Inferior parietal cortex (tissue), 1 donor: ENCODE results near the gene ADAMTS14.
"Not testable (repeated sequence)": the region's sequence is repeated elsewhere in the genome, so short reads cannot be mapped to it uniquely, and the experiment has no call there.

Source experiments
- DNase-seq: peaks from one replicate; pipeline ENCODE4 v3.0.0-alpha.2; 2016; ENCODE audit errors: extremely low spot score

ADAMTS14 gene, protein sequence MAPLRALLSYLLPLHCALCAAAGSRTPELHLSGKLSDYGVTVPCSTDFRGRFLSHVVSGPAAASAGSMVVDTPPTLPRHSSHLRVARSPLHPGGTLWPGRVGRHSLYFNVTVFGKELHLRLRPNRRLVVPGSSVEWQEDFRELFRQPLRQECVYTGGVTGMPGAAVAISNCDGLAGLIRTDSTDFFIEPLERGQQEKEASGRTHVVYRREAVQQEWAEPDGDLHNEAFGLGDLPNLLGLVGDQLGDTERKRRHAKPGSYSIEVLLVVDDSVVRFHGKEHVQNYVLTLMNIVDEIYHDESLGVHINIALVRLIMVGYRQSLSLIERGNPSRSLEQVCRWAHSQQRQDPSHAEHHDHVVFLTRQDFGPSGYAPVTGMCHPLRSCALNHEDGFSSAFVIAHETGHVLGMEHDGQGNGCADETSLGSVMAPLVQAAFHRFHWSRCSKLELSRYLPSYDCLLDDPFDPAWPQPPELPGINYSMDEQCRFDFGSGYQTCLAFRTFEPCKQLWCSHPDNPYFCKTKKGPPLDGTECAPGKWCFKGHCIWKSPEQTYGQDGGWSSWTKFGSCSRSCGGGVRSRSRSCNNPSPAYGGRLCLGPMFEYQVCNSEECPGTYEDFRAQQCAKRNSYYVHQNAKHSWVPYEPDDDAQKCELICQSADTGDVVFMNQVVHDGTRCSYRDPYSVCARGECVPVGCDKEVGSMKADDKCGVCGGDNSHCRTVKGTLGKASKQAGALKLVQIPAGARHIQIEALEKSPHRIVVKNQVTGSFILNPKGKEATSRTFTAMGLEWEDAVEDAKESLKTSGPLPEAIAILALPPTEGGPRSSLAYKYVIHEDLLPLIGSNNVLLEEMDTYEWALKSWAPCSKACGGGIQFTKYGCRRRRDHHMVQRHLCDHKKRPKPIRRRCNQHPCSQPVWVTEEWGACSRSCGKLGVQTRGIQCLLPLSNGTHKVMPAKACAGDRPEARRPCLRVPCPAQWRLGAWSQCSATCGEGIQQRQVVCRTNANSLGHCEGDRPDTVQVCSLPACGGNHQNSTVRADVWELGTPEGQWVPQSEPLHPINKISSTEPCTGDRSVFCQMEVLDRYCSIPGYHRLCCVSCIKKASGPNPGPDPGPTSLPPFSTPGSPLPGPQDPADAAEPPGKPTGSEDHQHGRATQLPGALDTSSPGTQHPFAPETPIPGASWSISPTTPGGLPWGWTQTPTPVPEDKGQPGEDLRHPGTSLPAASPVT

DNA sequence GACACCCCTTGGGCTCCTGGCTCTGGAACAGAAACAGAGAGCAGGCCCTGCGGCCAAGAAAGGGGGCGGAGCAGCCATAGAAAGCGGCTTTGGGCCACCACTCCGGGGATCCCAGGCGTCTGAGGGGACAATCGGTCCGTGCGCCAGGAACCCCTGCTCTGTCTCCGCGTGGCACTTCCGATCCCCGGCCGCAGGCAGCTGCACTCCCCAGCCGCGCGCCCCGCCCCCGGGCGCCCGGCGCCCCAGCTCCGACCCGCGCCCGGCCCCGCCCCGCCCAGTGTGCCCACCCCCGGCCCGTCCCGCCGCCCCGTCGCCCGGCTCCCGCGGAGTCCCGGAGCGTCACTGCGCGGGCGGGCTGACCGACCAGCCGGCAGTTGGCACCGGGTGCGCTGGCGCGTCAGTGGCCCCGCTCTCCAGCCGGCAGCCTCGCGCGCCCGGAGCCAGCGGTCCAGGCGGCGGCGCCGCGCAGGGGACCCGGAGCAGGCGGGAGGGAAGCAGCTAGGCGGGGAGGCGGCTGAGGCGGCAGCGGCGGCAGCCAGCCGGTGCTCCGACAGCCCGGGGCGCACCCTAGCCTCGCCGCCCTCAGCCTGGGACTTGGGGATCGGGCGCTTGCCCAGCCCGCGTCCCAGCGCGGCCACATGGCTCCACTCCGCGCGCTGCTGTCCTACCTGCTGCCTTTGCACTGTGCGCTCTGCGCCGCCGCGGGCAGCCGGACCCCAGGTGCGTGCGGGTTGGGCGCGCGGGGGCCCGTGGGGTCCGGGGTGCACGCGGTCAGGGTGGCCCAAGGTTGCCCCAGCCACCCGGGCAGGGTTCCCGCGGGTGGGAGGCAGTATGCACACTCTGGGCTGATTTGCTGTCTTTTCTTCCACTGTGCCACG lies at the start of gene ADAMTS14:
ADAMTS14 (plus strand) TSS at position 342 of the 878 bp plus-strand sequence; CDS start at position 639, 297 bp downstream.
- no peak for DNase-seq

DNA sequence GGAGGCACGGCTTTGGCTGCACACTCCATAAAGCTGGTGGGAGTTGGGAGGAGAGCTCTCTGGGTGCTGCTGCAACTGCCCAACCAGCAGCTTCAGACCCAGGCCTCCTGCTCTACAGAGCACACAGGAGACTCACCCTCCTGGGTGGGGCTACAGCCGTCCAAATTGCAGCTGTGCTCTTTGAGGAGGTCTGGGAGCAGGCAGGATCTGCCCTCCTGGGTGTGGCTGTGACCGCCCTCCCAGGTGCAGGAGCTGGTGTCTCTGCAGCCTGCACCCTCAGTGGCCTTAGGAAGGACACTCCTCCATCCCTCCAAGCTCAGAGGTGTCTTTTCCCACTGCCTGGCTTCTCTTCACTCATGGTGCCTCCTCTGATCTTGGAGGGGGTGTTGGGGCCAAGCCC lies 49.8 kb upstream of the ADAMTS14 start:
- no peak for DNase-seq

DNA sequence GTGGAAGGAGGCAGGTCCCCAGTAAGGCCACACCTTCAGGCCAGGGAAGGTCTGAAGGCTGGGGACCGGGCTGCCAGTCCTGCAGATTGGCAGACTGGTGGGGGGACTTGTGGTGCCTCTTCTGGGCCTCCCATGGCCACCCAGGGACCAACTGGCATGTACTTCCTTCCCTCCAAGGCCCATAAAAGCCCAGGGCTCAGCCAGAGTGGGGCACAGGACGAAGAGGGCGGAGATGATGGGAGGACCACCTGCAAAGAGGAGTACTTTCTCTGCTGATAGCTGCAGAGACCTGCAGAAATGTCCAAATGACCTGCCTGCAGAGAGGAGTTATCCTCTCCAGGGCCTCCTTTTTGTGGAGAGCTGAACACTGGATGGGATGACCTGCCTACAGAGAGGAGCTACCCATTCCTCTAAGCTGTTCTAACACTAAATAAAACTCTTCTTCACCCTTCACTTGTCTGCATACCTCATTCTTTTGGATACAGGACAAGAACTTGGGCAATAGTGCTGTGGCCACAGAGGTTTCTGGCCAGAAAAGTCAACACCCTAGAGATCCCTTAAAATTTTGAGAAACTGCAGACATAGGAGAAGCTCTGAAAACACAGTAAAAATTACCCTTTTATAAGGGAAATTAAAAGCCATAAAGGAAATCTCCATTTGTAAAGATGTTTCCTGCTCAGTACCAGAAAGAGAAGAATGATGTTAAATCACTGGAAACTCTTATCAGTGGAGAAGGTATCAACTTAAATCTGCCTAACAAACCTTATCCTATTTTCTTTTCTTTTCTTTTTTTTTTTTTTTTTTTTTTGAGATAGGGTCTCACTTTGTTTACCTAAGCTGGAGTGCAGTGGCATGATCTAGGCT lies 49.1 kb upstream of the ADAMTS14 start:
- DNase-seq: no peak

DNA sequence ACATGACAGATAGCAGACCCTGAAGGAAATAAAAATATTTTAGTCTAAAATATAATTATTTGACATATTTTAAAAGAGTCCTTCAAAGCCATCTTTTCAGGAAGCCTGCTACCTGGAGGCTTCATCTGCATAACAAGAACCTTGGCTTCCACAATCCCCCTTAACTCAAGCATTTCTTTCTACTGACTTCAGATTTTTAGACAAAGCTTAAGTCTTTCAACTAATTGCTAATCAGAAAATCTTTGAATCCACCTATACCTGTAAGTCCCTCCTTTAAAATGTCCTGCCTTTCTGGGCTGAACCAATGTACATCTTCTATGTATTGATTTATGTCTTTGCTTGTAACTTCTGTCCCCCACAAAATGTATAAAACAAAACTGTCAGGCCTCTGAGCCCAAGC lies 46.2 kb upstream of the ADAMTS14 start:
- DNase-seq: no peak

DNA sequence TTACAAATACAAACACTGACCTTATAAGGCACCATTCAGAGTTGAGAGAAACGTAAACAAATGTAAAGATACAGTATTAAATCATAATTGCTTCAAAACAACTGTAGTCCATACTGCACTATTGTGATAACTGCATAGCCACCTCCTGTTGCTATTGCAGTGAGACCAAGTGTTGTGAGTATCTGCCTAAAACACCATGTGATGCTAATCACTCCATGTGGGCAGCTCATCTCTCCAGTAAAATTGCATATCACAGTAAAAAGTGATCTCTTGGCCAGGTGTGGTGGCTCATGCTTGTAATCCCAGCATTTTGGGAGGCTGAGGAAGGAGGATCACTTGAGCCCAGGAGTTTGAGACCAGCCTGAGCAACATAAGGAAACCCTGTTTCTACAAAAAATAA lies 43.0 kb upstream of the ADAMTS14 start:
- no peak for DNase-seq

DNA sequence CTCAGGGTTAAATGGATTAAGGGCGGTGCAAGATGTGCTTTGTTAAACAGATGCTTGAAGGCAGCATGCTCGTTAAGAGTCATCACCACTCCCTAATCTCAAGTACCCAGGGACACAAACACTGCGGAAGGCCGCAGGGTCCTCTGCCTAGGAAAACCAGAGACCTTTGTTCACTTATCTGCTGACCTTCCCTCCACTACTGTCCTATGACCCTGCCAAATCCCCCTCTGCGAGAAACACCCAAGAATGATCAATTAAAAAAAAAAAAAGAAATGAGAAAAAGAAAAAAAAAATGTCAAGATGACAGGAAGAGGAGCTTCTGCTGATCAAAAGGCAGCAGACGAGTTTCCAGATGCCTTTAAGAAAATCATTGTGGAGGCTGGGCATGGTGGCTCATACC lies 40.6 kb upstream of the ADAMTS14 start:
- DNase-seq: not testable (repeated sequence)

DNA sequence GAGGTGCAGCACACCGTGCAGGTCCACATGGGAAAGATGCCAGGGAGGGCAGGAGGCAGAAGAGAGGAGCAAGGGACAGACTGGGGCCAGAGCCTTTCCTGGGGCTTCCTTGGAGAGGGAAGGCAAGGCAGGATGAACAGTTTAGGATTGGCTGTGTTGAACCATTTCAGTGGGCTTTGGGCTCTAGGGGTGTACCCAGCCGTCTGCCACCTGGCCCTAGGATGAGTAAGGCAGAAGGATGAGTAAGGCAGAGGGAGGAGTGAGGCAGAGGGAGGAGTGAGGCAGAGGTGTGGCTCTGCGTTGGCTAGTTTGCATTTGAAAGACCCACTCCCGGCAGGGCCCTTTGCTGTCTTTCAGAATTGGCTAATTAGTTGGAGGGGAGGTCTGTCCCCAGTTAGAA lies 38.3 kb upstream of the ADAMTS14 start:
- DNase-seq: no peak

DNA sequence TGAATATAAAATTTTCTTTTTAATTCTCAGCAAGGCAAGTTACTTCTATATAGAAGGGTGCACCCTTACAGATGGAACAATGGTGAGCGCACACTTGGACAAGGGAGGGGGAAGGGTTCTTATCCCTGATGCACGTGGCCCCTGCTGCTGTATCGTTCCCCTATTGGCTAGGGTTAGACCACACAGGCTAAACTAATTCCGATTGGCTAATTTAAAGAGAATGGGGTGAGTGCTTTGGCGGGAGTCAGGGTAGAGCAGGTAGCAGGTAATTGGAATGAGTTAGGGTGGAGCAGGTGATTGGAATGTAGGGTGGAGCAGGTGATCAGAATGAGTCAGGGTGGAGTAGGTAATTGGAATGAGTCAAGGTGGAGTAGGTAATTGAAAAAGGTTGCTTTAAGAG lies 37.8 kb upstream of the ADAMTS14 start:
- not testable (repeated sequence) for DNase-seq

DNA sequence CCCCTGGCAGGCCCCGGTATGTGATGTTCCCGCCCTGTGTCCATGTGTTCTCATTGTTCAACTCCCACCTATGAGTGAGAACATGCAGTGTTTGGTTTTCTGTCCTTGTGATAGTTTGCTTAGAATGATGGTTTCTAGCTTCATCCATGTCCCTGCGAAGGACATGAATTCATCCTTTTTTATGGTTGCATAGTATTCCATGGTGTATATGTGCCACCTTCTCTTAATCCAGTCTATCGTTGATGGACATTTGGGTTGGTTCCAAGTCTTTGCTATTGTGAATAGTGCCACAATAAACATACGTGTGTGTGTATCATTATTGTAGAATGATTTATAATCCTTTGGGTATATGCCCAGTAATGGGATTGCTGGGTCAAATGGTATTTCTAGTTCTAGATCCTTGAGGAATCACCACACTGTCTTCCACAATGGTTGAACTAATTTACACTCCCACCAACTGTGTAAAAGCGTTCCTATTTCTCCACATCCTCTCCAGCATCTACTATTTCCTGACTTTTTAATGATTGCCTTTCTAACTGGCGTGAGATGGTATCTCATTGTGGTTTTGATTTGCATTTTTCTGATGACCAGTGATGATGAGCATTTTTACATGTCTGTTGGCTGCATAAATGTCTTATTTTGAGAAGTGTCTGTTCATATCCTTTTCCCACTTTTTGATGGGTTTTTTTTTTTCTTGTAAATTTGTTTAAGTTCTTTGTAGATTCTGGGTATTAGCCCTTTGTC lies 32.5 kb upstream of the ADAMTS14 start:
- DNase-seq: not testable (repeated sequence)

DNA sequence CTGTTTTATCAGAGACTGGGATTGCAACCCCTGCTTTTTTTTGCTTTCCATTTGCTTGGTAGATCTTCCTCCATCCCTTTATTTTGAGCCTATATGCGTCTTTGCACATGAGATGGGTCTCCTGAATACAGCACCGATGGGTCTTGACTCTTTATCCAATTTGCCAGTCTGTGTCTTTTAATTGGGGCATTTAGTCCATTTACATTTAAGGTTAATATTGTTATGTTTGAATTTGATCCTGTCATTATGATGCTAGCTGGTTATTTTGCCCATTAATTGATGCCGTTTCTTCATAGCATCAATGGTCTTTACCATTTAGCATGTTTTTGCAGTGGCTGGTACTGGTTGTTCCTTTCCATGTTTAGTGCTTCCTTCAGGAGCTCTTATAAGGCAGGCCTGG lies 29.0 kb upstream of the ADAMTS14 start:
- DNase-seq: not testable (repeated sequence)

DNA sequence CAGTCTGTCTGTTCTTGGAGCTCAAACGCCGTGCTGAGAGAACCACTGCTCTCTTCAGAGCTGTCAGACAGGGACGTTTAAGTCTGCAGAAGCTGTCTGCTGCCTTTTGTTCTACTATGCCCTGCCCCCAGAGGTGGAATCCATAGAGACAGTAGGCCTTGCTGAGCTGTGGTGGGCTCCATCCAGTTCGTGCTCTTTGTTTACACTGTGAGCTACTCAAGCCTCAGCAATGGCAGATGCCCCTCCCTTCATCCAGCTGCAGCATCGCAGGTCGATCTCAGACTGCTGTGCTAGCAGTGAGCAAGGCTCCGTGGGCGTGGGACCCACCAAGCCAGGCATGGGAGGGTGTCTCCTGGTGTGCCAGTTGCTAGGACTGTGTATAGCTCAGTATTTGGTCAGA lies 27.3 kb upstream of the ADAMTS14 start:
- DNase-seq: not testable (repeated sequence)

DNA sequence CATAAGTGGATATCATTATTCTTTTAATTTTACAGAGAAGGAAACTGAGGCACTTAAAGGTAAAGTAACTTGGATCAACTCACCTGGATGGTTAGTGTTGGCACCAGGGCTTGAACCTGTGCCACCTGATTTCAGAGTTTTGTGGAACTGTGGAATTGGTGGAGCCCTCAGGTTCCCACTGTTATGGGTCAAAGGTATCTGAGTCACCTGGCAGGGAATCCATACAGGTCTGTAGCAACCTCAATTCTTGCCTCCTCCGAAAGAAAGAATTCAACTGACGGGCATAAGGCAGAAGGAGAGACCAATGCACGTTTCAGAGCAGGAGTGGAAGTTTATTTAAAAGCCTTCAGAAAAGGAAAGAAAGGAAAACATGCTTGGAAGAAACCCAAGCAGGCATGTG lies 25.2 kb upstream of the ADAMTS14 start:
- DNase-seq: no peak

DNA sequence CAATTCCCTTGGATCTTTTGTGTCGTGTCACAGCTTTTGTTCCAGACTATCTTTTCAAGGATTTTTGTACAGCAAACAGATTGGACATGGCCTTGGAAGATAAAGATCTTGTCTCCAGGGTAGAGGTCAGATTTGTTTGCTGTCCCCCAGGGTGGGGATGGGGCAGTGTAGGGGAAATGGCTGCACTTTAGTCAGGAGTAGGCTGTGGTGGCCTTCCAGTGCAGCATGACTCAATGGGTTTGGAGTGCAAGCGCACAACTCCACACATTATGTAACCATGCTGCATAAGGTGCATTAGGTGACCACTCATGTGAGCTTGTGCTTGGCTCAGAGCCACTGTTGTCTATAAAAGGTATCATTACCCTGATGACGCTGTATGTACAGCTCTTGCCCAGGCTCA lies 23.9 kb upstream of the ADAMTS14 start:
- no peak for DNase-seq

DNA sequence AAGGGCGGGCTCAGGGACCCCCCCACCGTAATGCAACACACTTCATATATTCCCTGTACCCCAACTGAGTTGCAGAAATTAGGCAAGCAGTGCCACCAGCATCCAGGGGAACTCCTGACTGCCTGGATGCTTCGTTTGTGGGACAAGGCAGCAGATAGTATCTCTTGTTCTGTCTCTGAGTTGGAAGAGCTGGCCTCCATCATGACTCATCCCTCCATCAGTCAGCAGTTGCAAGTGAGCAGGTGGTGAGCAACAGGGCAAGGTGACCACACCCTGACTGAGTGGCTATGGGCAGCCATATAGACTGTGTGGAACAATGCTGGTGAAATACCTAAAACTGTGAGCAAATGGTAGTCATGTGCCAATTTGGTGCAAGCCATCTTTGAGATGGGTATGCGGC lies 22.8 kb upstream of the ADAMTS14 start:
- no peak for DNase-seq

DNA sequence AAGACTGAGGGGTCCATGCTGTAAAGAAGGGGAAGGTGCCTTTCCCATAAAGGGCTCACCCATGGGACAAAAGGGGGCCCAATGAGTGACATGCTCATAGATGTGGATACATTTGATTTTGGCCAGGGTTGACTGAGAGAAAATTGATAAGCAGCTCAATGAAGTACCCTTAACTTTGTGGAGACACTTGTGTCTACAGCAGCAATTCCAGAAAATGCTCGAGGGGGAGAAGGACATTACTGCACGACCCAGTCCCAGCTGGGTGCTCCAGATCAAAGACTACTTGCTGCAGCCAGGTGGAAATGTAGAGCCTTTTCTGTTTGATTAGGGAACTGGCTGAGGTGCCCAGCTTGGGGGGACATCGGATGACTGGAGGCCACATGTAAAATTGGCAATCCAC lies 22.2 kb upstream of the ADAMTS14 start:
- DNase-seq: no peak

DNA sequence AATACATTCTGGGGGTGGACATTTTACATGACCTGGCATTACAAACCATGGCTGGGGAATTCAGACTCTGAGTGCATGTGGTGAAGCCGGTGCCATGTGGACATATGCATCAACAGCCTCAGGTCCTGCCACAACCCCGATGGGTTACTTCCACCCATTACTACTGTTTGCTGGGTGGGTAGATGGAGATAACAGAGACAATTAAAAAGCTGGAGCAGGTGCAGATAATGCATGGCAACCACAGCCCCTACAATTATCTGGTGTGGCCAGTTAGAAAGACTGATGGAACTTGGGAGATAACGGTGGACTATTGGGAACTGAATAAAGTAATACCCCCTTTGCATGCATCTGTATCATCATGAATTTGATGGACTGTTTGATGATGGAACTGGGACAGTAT lies 21.6 kb upstream of the ADAMTS14 start:
- no peak for DNase-seq

DNA sequence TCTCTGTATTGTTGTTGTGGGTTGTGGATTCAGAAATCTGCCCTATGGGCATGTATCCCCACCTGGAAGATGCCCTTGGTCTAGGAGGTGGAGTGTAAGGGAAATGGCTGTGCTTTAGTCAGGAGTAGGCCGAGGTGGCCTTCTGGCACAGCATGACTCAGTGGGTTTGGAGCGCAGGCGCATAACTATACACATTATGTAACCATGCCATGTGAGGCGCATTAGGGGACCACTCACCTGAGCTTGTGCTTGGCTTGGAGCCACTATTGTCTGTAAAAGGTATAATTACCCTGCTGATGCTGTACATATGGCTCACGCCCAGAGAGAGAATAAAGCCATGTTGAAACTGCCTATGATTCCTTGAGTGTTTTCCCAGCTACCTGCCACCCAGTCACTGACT lies 20.6 kb upstream of the ADAMTS14 start:
- DNase-seq: no peak

DNA sequence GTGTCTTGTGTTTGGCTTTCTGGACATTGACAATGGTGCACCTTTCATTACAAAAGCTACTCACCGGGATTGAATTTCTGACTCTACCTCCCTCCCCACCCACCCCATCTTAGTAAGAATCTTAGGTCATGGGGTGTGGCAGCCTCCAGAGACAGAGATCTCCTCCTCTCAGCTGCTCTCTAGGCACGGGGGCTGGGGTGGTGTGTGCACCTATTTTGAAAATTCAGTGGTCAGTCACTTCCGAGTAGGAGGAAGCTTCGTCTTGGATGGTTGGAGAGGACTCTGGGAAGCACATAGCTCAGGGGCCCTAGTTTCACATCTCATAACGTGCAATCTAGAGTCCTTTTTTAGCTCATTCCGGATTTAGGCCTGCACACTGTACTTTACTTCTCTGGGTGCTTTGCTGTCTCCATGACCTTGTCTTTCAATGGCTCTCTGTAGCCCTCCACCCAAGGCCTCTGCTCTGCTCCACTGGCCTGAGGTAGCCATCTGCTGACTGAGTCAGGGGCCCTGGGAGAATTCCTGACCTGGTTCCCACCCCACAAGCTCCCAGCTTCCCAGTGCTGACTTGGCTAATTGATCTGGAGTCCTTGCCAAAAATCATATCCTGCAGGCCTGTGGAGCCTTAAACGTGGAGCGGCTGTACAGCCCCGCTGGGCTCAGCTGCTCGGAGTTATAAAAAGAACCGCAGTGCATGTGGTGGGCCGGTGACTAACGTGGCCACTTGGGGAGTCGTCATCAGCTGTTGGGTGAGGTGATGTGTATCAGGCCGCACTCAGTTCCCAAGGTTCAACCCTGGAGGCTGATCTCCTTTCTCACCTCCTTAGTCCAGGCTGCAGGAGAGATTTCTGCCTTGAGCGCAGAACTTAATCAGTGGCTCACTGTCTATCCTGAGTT lies 19.3 kb upstream of the ADAMTS14 start:
- DNase-seq: no peak
